ENCODE results near the gene ANKRD40.
"Not testable (repeated sequence)": the region's sequence is repeated elsewhere in the genome, so short reads cannot be mapped to it uniquely, and the experiment has no call there.

ANKRD40 gene

GRCh38 chr17:50707289-50708049, at the start of gene ANKRD40:
TSS of gene ANKRD40 (minus strand) at chr17:50707914. CDS start at chr17:50707654, 260 bp downstream.
- DNase-seq (ENCODE audit: low read depth in 2 of 2) = peak; percentile 81 to 88

- DNase-seq (ENCODE audit: low read depth in 2 of 2) = no peak
Measured at GRCh38 chr17:50754521-50754920, 46.8 kb upstream of the ANKRD40 start.

- no peak for DNase-seq (ENCODE audit: low read depth in 2 of 2)
Measured at GRCh38 chr17:50749245-50749644, 41.5 kb upstream of the ANKRD40 start.

- DNase-seq (ENCODE audit: low read depth in 2 of 2) = no peak
Measured at GRCh38 chr17:50745631-50746030, 37.9 kb upstream of the ANKRD40 start.

GRCh38 chr17:50739098-50739497, 31.4 kb upstream of the ANKRD40 start:
- no peak for DNase-seq (ENCODE audit: low read depth in 2 of 2)

GRCh38 chr17:50737118-50737698, 29.5 kb upstream of the ANKRD40 start:
- peak in 1 of 2 donors; percentile 10 for DNase-seq (ENCODE audit: low read depth in 2 of 2)

GRCh38 chr17:50735287-50735686, 27.6 kb upstream of the ANKRD40 start:
- no peak for DNase-seq (ENCODE audit: low read depth in 2 of 2)

- DNase-seq (ENCODE audit: low read depth in 2 of 2) = no peak
Measured at GRCh38 chr17:50731575-50732460, 24.1 kb upstream of the ANKRD40 start.

GRCh38 chr17:50728881-50729765, 21.4 kb upstream of the ANKRD40 start:
- DNase-seq (ENCODE audit: low read depth in 2 of 2) = no peak

- DNase-seq (ENCODE audit: low read depth in 2 of 2) = no peak
Measured at GRCh38 chr17:50728112-50728429, 20.4 kb upstream of the ANKRD40 start.

GRCh38 chr17:50725769-50726655, 18.3 kb upstream of the ANKRD40 start:
- no peak for DNase-seq (ENCODE audit: low read depth in 2 of 2)

- DNase-seq (ENCODE audit: low read depth in 2 of 2) = not testable (repeated sequence)
Measured at GRCh38 chr17:50724622-50725021, 16.9 kb upstream of the ANKRD40 start.

GRCh38 chr17:50722746-50723145, 15.0 kb upstream of the ANKRD40 start:
- no peak for DNase-seq (ENCODE audit: low read depth in 2 of 2)

- DNase-seq (ENCODE audit: low read depth in 2 of 2) = no peak
Measured at GRCh38 chr17:50721194-50722010, 13.7 kb upstream of the ANKRD40 start.

GRCh38 chr17:50719924-50720794, 12.4 kb upstream of the ANKRD40 start:
- DNase-seq (ENCODE audit: low read depth in 2 of 2) = no peak

GRCh38 chr17:50719144-50719923, 11.6 kb upstream of the ANKRD40 start, which contains the start of gene LUC7L3:
TSS of gene LUC7L3 (plus strand) at chr17:50719603. CDS start at chr17:50719733, 130 bp downstream.
- DNase-seq (ENCODE audit: low read depth in 2 of 2) = peak; percentile 89 to 91

- no peak for DNase-seq (ENCODE audit: low read depth in 2 of 2)
Measured at GRCh38 chr17:50715471-50715870, 7.8 kb upstream of the ANKRD40 start.

GRCh38 chr17:50712641-50713040, 4.9 kb upstream of the ANKRD40 start:
- no peak for DNase-seq (ENCODE audit: low read depth in 2 of 2)
